ENCODE results near the gene PTH2.
"Not testable (repeated sequence)": the region's sequence is repeated elsewhere in the genome, so short reads cannot be mapped to it uniquely, and the experiment has no call there.

The PTH2 gene

DNA sequence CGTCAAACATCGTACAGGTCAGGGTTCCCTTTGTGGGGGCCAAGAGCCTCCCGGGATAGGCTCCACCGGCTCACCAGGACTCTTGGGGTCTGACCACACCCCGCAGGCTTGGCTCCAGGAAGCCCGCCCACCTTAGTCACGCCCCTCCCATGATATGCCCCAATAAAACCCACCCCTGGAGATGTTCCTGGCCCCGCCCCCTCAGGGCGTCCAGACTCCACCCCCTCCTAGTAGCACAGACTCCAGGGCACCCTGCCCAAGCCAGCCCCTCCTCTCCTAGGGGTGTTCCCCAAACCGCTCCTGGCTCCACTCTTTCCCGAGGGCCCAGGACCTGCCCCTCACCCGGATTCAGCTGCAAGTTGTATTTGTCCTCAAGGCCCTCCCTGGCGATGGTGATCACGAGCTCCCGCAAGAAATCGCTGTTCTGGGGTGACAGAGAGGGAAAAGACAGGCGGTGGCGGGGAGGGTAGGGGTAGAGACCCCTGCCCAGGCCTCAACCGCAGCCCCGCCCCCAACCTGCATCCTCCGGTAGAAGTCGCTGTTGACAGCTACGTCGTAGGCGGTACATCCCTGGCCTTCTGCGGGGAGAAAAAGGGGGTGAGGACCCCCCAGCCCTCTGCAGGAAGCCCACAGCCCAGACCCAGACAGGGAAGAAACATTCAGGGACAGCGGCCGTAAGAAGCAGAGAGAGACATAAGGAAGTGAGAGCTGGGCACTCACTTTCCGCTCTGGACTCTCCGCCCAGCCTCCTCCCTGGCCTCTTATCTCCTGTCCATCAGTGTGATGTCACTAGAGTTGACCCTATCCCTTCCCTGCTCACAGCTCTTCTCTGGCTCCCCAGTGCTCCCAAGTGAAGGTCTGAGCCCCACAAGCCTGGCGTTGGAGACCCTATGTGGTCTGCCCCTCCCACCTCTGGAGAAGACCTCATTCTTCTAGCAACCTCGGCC lies 24.5 kb upstream of the PTH2 start:
- no peak for DNase-seq (ENCODE audit: low read depth)

GRCh38 chr19:49445997-49446396 lies 22.8 kb upstream of the PTH2 start:
- no peak for DNase-seq (ENCODE audit: low read depth)

DNA sequence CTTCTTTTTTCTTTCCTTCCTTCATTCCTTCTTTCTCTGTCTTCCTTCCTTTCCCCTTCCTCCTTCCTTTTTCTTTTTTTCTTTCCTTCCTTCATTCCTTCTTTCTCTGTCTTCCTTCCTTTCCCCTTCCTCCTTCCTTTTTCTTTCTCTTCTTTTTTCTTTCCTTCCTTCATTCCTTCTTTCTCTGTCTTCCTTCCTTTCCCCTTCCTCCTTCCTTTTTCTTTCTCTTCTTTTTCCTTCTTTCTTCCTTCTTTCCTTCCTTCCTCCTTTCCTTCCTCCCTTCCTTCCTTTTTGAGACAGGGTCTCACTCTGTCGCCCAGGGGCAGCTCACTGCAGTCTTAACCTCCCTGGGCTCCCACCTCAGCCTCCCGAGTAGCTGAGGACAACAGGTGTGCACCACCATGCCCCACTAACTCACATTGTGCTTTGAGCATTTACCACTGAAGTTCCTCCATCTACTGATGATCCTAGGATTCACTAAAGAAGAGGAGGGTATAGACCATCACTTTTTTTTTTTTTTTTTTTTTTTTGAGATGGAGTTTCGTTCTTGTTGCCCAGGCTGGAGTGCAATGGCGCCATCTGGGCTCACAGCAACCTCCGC lies 21.0 kb upstream of the PTH2 start:
- DNase-seq (ENCODE audit: low read depth), result not testable (repeated sequence)

DNA sequence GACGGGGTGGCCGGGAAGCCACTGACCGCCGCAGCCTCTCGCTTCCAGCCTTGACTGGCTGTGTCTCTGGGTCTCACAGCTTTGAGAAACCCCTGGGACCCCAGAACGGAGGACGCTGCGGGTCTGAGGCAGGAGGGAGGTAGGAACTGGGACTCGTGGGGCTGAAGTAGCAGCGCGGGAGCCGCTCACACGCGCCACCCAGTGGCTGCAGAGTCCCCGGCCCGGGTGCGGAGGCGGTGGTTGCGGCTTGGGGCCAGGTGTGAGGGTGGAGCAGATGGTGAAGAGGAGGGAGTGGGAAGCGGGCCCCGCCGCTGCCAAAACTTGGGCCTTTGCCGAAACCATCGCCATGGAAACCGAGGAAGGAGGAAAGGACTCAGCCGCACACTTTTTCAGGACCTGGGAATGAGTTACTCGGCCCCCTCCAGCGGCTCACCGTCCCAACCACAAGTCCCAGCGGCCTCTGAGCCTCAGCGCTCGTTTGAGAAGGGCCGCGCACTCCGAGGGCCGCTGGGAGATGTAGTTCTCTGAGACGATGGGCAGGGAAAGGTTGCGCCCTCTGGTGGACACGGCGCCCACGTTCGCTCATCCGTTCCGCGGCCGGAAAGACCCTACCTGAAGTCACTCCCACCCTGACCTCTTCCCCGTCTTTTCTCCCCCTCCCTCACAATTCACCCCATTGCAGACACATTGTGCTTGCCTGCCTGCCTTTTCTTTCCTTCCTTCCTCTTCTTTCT lies 20.3 kb upstream of the PTH2 start:
- DNase-seq (ENCODE audit: low read depth), result peak; percentile 82

GRCh38 chr19:49442771-49443365 lies 19.6 kb upstream of the PTH2 start:
- peak; percentile 71 for DNase-seq (ENCODE audit: low read depth)

DNA sequence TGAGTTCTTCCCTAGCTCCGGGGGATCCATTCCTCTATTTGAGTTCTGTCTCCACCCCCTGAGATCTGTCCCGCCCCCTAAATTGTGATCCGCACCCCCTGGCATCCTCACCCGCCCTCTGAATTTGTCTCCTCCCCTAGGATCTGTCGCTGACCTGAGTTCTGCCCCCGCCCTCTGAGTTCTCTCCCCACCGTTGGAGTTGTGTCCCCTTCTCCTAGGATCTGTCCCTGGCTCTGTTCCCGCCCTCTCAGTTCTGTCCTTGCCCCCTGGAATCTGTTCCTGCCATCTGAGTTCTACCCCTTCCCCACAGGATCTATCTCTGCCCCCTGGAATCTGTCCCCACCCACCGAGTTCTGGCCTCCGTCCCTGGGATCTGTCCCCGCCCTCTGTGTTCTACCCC lies 19.1 kb upstream of the PTH2 start:
- no peak for DNase-seq (ENCODE audit: low read depth)

DNA sequence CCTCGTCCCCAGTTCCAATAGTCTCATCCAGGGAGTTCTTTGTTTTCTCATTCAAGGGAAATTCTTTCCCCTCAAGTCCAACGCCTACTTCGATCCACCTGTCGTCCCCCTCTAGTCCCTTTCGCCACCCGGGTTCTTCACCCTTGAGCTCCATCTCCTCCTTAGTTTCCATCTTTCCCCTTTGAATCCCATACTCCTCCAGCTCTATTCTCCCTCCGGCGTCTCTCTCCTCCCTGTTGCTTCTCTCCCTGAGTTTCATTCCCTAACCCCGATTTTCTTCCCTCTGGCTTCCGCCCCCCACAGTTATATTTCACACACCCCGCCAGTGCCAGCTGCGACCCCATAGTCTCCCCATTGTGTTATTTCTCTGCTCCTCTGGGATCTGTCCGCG lies 18.7 kb upstream of the PTH2 start:
- no peak for DNase-seq (ENCODE audit: low read depth)

GRCh38 chr19:49441210-49441959 lies 18.1 kb upstream of the PTH2 start, which contains the start of gene SLC17A7:
Gene SLC17A7, minus strand, starts transcription at chr19:49441527. Its CDS starts 148 bp downstream, at chr19:49441379.
- no peak for DNase-seq (ENCODE audit: low read depth)

DNA sequence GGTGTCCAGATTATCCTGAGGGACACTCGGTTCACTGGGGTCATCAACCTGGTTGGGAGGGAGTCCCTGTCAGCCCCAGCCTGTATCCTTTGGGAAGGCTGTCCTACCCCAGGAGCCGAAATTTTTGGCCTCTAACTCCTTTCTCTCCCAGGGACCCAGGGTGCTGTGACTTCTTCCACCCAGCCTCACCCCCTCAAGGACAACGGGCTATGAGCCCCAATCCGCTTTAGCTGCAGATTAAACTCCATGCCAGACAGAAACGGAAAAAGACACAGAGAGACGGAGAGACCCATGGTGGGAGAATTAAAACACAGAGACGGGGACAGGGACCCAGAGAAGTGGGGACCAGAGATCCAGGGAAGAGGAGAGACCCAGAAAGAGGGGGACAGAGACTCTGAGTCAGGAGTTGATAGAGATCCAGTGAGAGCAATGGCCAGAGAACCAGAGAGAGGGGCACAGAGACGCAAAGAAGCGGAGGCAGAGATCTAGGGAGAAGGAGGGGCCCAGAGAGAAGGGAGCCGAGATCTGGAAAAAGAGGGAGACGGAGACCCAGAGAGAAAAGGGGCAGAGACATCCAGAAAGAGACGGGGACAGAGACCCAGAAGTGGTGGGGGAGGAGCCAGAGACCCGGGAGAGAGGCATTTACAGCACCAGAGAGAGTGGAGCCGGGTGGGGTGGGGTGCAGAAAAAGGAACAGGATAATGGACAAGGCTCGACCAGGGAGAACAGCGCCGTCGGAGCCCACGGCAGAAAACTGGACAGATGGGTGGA lies 17.4 kb upstream of the PTH2 start:
- no peak for DNase-seq (ENCODE audit: low read depth)

DNA sequence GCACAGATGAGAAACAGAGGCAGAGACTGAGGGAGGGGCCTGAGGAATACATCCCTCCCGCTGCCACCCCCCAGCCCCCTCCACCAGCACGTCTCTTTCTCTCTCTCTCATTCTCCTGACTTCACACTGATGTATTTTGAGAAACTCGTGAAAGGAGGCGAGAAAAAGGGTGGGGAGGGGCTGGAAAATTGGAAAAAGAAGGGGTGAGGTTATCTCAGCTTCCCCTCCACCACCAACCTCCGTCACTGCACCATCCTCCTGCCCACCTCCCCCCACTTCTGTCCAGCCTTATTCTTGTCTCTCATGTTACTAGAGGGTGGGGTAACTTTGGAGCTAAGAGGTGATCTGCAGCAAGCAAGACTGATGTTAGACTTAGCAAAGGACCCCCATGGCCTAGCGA lies 16.6 kb upstream of the PTH2 start:
- DNase-seq (ENCODE audit: low read depth), result no peak

GRCh38 chr19:49438261-49438660 lies 15.0 kb upstream of the PTH2 start:
- no peak for DNase-seq (ENCODE audit: low read depth)

- DNase-seq (ENCODE audit: low read depth), result no peak
These were observed 14.0 kb upstream of the PTH2 start for GRCh38 chr19:49437231-49437630.

- DNase-seq (ENCODE audit: low read depth), result no peak
These were observed 13.3 kb upstream of the PTH2 start for GRCh38 chr19:49436381-49437017.

DNA sequence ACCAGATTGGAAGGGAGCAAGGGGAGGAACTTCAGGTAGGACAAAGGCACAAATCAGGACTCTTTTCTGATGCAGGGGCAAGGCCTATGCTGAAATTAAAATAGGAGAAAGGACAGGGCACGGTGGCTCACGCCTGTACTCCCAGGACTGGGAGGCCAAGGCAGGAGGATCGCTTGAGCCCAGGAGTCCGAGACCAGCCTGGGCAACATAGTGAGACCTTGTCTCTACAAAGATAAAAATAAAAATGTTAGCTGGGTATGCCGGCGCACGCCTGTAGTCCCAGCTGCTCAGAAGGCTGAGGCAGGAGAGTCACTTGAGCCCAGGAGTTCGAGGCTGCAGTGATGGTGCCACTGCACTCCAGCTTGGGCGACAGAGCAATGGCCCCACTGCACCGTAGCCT lies 12.4 kb upstream of the PTH2 start:
- no peak for DNase-seq (ENCODE audit: low read depth)

DNA sequence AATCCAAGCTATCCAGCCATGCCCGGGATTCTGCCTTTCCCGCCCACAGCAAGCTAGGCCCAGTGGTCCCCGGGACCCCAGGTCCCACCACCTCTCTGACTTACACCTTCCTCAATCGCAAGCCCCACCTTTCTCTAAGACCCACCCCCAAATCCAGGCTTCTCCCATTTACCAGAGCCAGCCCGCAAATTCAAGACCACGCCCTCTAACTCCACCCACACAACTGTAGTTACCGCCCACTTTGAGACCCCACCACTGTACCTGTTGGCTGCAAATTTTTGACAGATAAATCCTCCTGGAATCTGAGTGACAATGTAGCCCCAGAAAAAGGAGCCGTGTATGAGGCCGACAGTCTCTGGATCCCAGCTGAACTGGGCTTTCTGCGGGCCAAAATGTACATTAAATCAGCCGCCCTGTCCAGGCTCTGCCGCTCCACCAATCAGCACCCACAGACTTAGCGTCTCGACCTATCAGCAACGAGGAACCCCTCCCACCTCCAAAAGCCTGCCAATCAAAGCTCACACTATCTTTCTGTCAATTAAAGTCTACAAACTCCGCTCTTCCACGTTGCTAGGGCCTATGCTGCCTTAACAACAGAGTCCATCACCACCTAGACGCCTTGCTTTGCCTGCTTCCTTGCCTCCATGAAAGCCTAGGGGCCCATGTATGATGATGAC lies 11.8 kb upstream of the PTH2 start:
- DNase-seq (ENCODE audit: low read depth), result no peak

DNA sequence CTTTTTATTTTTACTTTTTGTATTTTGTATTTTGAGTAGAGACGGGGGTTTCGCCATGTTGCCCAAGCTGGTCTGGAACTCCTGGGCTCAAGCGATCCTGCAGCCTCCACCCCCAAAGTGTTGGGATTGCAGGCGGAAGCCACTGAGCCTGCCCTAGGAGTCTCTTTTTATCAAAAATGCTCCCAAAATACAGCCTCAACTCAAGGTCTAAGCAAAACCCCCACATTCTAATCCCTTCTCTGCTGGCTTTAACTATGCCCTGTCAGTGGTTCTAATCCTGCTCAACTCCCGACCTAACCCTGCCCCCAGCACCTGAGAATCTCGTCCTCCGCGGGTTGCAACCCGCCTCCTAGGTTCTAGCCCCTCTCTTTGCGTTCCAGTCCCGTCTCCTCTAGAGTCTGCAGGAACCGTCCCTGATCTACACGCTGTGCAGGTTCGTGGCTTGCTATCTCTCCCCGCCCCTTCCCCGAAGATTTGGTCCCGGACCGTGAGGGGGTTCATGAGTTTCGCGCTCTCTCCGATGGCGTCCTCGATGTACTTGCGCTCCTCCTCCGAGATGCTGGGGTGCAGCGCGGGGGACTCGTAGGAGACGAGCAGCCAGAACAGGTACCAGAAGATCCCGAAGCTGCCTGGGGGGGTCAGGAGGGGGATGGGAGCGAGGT lies 10.1 kb upstream of the PTH2 start:
- no peak for DNase-seq (ENCODE audit: low read depth)

DNA sequence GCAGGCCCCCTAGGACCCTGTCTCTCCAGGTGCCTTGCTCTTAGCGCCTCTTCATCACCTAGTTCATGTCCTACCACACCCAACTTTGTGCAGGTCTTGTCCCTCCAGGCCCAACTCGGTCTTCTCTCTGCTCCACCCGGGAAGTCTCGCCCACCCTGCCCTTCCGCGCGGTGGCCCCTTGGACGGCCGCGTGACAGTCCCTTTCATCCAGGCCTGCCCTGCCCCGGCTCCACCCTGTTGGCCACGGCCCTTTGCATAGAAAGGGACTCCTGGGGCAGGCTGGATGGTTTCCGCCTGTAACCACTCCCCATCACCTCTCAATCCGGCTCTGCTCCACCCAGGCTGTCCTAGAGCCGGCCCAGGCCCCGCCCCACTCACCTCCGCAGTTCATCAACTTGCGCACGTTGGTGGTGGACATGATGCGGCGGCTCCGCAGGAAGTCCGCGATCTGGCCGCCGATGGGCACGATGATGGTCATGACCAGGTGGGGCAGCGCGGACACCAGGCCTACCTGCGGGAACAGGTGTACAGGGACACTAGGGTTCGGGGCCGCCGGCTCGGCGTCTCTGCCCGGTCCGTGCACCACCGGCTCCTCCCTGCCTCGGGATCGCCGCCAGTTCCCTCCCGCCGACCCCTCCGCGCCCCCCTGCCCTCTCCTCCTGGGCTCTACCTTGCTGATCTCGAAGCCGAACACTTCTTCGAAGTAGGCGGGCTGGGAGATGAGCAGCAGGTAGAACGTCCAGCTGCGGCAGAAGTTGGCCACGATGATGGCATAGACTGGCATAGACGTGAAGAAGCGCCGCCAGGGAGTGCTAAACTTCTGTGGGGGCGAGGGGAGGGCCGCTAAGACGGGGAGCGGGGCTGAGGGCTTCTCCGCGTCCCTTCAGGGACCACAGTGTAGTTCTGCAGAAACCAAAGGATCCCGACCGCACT lies 9.2 kb upstream of the PTH2 start:
- DNase-seq (ENCODE audit: low read depth), result no peak

- DNase-seq (ENCODE audit: low read depth), result no peak
These were observed 8.1 kb upstream of the PTH2 start for GRCh38 chr19:49431330-49431749.
